ENCODE measurements around the gene IL17RB. TPM values are rescaled to one million over a fixed set of nuclear protein-coding genes. Genes with fewer than 3 reads are reported as not detected.

Gene IL17RB
- total RNA-seq, 1 experiment from 2014 or later: 9.8 TPM

DNA sequence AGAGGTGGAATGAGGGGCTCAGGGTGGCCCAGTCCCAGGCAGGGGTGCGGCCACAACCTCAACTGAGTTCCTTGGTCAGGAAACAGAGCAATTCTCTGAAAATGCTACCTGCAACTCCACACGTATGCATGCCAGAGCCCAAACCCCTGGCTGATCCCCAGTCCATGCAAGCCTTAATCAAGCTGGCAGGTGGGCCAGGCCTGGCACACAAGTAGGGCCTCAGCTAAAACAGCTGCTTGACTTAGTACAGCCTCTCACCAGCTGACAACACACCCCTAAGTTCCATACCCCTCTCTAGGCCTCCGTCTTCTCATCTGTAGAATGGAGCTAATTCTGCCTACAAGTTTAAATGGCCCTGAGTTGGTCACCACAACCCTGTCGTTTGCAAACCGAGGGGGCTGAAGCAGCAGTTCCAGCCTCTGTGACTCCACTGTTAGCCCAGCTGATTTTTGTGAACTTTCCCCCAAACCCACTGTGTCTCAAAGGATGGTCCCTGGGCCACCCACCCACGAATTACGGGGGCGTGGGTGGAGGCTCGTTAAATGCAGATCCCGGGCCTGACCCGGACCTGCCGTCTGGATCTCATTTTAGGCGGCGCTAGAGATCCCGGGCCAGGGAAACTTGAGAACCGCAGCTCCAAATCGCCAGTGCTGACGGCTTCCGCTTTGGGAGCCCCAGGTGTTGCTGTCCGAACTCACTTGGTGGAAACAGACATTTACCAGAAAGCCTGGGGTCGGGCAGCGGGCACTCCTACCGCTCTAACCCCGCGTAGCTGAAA lies 1.1 kb upstream of the IL17RB start:
- Histone ChIP-seq H3K23ac (ENCODE audit: insufficient read length, low read depth, low read length) (no peak overlapping the region), H3K9me3 (ENCODE audit: control insufficient read depth, low read depth, low read length) (no peaks in the 10 kb centered on the region), H2BK5ac (ENCODE audit: insufficient read length, low read length) (no peak overlapping the region), H3K18ac (ENCODE audit: insufficient read length, low read depth, low read length) (no peak overlapping the region), H4K8ac (replicated peaks; ENCODE audit: insufficient read length, low read depth, low read length) (no peak overlapping the region), H2AFZ (ENCODE audit: low read length) (no peak overlapping the region), H3K79me1 (ENCODE audit: insufficient read depth, low read depth, low read length, poor library complexity, severe bottlenecking) (no peaks in the 10 kb centered on the region), H3K79me2 (ENCODE audit: insufficient read depth, low read length) (no peaks in the 10 kb centered on the region), H3T11ph (ENCODE audit: low read length) (no peak overlapping the region), H2BK15ac (ENCODE audit: low read depth, low read length) (no peak overlapping the region), H4K5ac (ENCODE audit: insufficient read length, low read depth, low read length) (no peak overlapping the region), H2BK120ac (ENCODE audit: low read depth, low read length, poor library complexity, severe bottlenecking) (no peak overlapping the region), H4K20me1 (ENCODE audit: control insufficient read depth, insufficient read depth, insufficient read length) (no peaks in the 10 kb centered on the region), H2BK12ac (ENCODE audit: insufficient read length, low read depth, low read length) (no peak overlapping the region), H3K4me1 (ENCODE audit: insufficient read depth, low read length) (peaks cover 7% of the 10 kb centered on the region; the same call in 1 of the 2 replicates), H2AK5ac (ENCODE audit: insufficient read length, low read length) (no peak overlapping the region), H3K27me3 (ENCODE audit: insufficient read depth, low read length) (peaks cover 9% of the 10 kb centered on the region; the same call in 1 of the 2 replicates), H3K4ac (ENCODE audit: low read depth, low read length) (no peak overlapping the region), H3K9ac (ENCODE audit: extremely low read depth, insufficient read length, low read length) (peak overlapping the region; percentile 56), H3K14ac (ENCODE audit: insufficient read depth, low read length) (peak overlapping the region; percentile 84), H3K27ac (ENCODE audit: insufficient read length, low read depth, low read length) (no peak overlapping the region), H3K56ac (ENCODE audit: insufficient read length, low read depth, low read length) (no peak overlapping the region), H4K91ac (ENCODE audit: insufficient read length, low read depth, low read length) (no peak overlapping the region), H3K4me2 (ENCODE audit: insufficient read depth, insufficient read length, low read length) (peak overlapping the region; percentile 38), H3K23me2 (ENCODE audit: insufficient read length, low read depth, low read length, poor library complexity, severe bottlenecking) (peaks cover 4% of the 10 kb centered on the region), H2BK20ac (ENCODE audit: low read depth, low read length, poor library complexity, severe bottlenecking) (no peak overlapping the region)
- H3K27me3 Mint-ChIP-seq (ENCODE audit: low read depth): peaks cover 26% of the 10 kb centered on the region
- peak overlapping the region in 1 of 3 experiments; percentile 75; a peak in 2 of 7 replicates for H3K27ac Mint-ChIP-seq
- peaks cover 39 to 41% of the 10 kb centered on the region in 2 experiments for H3K4me1 Mint-ChIP-seq
- WGBS (ENCODE audit: extremely low coverage, insufficient read length, low lambda C conversion rate): no CpG with 5 or more reads among the region's 25 CpGs
- H3K4me3 Mint-ChIP-seq: peak overlapping the region; percentile 69 to 83
- H3K9me3 Mint-ChIP-seq: no peaks in the 10 kb centered on the region; a peak in 1 of 5 replicates
- peak; percentile 82 for DNase-seq
- H3K36me3 Mint-ChIP-seq (ENCODE audit: insufficient read depth in 1 of 3, low read depth in 3 of 3): no peaks in the 10 kb centered on the region; a peak in 2 of 7 replicates
- TF ChIP-seq, protein P1, sequence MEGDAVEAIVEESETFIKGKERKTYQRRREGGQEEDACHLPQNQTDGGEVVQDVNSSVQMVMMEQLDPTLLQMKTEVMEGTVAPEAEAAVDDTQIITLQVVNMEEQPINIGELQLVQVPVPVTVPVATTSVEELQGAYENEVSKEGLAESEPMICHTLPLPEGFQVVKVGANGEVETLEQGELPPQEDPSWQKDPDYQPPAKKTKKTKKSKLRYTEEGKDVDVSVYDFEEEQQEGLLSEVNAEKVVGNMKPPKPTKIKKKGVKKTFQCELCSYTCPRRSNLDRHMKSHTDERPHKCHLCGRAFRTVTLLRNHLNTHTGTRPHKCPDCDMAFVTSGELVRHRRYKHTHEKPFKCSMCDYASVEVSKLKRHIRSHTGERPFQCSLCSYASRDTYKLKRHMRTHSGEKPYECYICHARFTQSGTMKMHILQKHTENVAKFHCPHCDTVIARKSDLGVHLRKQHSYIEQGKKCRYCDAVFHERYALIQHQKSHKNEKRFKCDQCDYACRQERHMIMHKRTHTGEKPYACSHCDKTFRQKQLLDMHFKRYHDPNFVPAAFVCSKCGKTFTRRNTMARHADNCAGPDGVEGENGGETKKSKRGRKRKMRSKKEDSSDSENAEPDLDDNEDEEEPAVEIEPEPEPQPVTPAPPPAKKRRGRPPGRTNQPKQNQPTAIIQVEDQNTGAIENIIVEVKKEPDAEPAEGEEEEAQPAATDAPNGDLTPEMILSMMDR (conservative IDR thresholded peaks at IDR 0.05): peak; percentile 61

Measured in H9 (cell line).